Measurements from ENCODE around the gene OR13C8. TPM values are rescaled to one million over a fixed set of nuclear protein-coding genes. Genes with fewer than 3 reads are reported as not detected.

The OR13C8 gene
- total RNA-seq, 1 experiment from 2014 or later, result not detected

DNA sequence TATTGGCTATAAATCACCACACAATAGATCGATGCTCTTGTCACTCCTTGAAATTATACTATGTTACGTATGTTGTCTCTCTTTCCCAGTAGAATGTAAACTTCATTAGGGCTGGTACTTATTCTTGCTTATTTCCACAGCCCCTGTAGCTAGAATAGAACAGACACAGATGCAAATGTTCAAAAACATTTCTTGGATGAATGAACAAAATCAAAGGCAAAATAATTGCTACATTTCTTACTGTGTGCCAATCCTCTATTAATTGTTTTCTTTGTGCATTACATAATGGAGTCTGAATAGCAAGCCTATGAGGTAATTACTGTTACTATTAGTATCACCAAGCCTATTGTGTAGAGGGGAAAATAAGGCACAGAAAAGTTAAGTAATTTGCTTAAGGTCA lies 37.2 kb downstream of the OR13C8 start:
- intact Hi-C loops (cut with micrococcal nuclease), result no loop called here
- Histone ChIP-seq H3K4me1 (ENCODE audit: control insufficient read depth in 1 of 2, insufficient read depth in 2 of 2, low read length in 2 of 2) (no peaks in the 10 kb centered on the region), H3K4me3 (replicated peaks in 1 of 2; ENCODE audit: low read depth in 1 of 2, low read length in 2 of 2) (no peak overlapping the region), H3K9me3 (ENCODE audit: control insufficient read depth in 1 of 2, insufficient read depth in 1 of 2, low read depth in 1 of 2, low read length in 2 of 2) (no peaks in the 10 kb centered on the region), H3K9me2 (ENCODE audit: insufficient read depth) (no peaks in the 10 kb centered on the region), H3K27ac (ENCODE audit: low read depth, low read length) (no peak overlapping the region), H4K20me1 (ENCODE audit: insufficient read depth) (no peaks in the 10 kb centered on the region), H3K4me2 (ENCODE audit: low read length) (no peak overlapping the region), H3K9ac (ENCODE audit: low read length) (no peak overlapping the region), H2AFZ (ENCODE audit: low read depth, low read length, poor library complexity, severe bottlenecking) (no peak overlapping the region), H3K27me3 (ENCODE audit: insufficient read depth, low read length) (no peaks in the 10 kb centered on the region), H3K36me3 (ENCODE audit: control insufficient read depth in 1 of 2, insufficient read depth in 2 of 2, low read length in 2 of 2) (no peaks in the 10 kb centered on the region), H3K79me2 (ENCODE audit: insufficient read depth, low read length) (no peaks in the 10 kb centered on the region)
- no TSS peak for BruUV-seq (replicated peaks)
- DNase-seq (ENCODE audit: low read depth, low spot score) (no peak), ATAC-seq (no peak)
- RAD21 ChIA-PET (ENCODE audit: low non-redundant PET in 1 of 2, low total read pairs in 2 of 2, uncharacterized antibody in 2 of 2, unreplicated experiment in 2 of 2), result no interaction called here
- POLR2A ChIA-PET, result no interaction called here
- no peak for TF ChIP-seq SRF (IDR thresholded peaks at IDR 0.05; ENCODE audit: low read depth)
- no peak for TF ChIP-seq JUND (IDR thresholded peaks at IDR 0.05)
- no peak for TF ChIP-seq YY1 (IDR thresholded peaks at IDR 0.05; ENCODE audit: extremely low read depth, insufficient replicate concordance, low read depth, low read length)
- TF ChIP-seq SIN3A (IDR thresholded peaks at IDR 0.05; ENCODE audit: low read depth), result no peak
- TF ChIP-seq EZH2 (IDR thresholded peaks at IDR 0.05), result no peak
- TF ChIP-seq, protein P1, sequence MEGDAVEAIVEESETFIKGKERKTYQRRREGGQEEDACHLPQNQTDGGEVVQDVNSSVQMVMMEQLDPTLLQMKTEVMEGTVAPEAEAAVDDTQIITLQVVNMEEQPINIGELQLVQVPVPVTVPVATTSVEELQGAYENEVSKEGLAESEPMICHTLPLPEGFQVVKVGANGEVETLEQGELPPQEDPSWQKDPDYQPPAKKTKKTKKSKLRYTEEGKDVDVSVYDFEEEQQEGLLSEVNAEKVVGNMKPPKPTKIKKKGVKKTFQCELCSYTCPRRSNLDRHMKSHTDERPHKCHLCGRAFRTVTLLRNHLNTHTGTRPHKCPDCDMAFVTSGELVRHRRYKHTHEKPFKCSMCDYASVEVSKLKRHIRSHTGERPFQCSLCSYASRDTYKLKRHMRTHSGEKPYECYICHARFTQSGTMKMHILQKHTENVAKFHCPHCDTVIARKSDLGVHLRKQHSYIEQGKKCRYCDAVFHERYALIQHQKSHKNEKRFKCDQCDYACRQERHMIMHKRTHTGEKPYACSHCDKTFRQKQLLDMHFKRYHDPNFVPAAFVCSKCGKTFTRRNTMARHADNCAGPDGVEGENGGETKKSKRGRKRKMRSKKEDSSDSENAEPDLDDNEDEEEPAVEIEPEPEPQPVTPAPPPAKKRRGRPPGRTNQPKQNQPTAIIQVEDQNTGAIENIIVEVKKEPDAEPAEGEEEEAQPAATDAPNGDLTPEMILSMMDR (IDR thresholded peaks at IDR 0.05 in 2 of 3, conservative IDR thresholded peaks at IDR 0.05 in 1 of 3; ENCODE audit: borderline replicate concordance in 1 of 3, insufficient read depth in 1 of 3, low read depth in 2 of 3, low read length in 2 of 3), result no peak
- TF ChIP-seq, protein P2, sequence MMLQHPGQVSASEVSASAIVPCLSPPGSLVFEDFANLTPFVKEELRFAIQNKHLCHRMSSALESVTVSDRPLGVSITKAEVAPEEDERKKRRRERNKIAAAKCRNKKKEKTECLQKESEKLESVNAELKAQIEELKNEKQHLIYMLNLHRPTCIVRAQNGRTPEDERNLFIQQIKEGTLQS (IDR thresholded peaks at IDR 0.05), result no peak
- TF ChIP-seq REST (IDR thresholded peaks at IDR 0.05; ENCODE audit: low read depth), result no peak
- TF ChIP-seq SP1 (IDR thresholded peaks at IDR 0.05; ENCODE audit: low read depth), result no peak
- no peak for TF ChIP-seq TCF7L2 (IDR thresholded peaks at IDR 0.05; ENCODE audit: borderline replicate concordance, extremely low read depth, insufficient read depth, insufficient read length)
- no peak for TF ChIP-seq EZH2phosphoT487 (IDR thresholded peaks at IDR 0.05; ENCODE audit: borderline replicate concordance)
- no peak for TF ChIP-seq ELF1 (IDR thresholded peaks at IDR 0.05; ENCODE audit: borderline replicate concordance, low read depth)
- TF ChIP-seq FOSL1 (IDR thresholded peaks at IDR 0.05; ENCODE audit: low read depth), result no peak
- CTCF ChIA-PET, result no interaction called here
